Stomach (tissue), 19 donors: ENCODE results near the gene KLHL10. TPM values are rescaled to one million over a fixed set of nuclear protein-coding genes. Genes with fewer than 3 reads are reported as not detected.

Source experiments
- DNase-seq, 2 donors: peaks; one replicate each; pipeline versions ENCODE4 v3.0.0 to v3.0.0-alpha.2; 2013 to 2019
- H3K27ac ChIP-seq, 5 donors: fragments of 200-600 bp in 4 of 5; sonication (generic) in 4 of 5; one replicate each; pipeline ENCODE4 v1.5.1; 2013 to 2019; ENCODE audit warnings: mild to moderate bottlenecking in 1 of 5, moderate library complexity in 1 of 5
- H3K27me3 ChIP-seq, 3 donors: fragments of 200-600 bp; sonication (generic); one replicate each; pipeline ENCODE4 v1.5.1; 2017 to 2019; ENCODE audit warnings: mixed run types in 1 of 3
- H3K36me3 ChIP-seq, 4 donors: fragments of 200-600 bp; sonication (generic); 1 replicate in 3 of 4; 2 replicates in 1 of 4; pipeline ENCODE4 v1.5.1; 2016 to 2019
- H3K4me1 ChIP-seq, 4 donors: fragments of 200-600 bp; sonication (generic); one replicate each; pipeline ENCODE4 v1.5.1; 2016 to 2019
- H3K4me3 ChIP-seq, 4 donors: fragments of 200-600 bp; sonication (generic) in 3 of 4; one replicate each; pipeline ENCODE4 v1.5.1; 2016 to 2019; ENCODE audit warnings: mild to moderate bottlenecking in 1 of 4
- H3K9me3 ChIP-seq, 4 donors: fragments of 200-600 bp; sonication (generic); one replicate each; pipeline ENCODE4 v1.5.1; 2016 to 2019
- EP300 ChIP-seq: sonication (generic); formaldehyde crosslinking; IDR thresholded peaks from one replicate; pipeline ENCODE4 v1.6.1; 2017; ENCODE audit warnings: antibody characterized with exemption
- POLR2A ChIP-seq, 4 donors: fragments of 450-650 bp; IDR thresholded peaks; one replicate each; pipeline ENCODE4 v1.6.1; 2016; ENCODE audit warnings: antibody characterized with exemption in 4 of 4, control low read depth in 2 of 4, mild to moderate bottlenecking in 1 of 4, moderate library complexity in 1 of 4
- POLR2AphosphoS5 ChIP-seq, 3 donors: sonication (generic); formaldehyde crosslinking; IDR thresholded peaks; one replicate each; pipeline ENCODE4 v1.6.1; 2016; ENCODE audit warnings: antibody characterized with exemption in 3 of 3
- WGBS, 5 donors: extraction: QIAGEN DNeasy Blood & Tissue Kit in 3 of 5; methylation state at CpG; one replicate each; pipeline versions ENCODE4 v1.1.5 to v1.1.7; 2013 to 2018; 5-methylcytosine and 5-hydroxymethylcytosine counted together
- intact Hi-C: fragments of 100-400 bp; cut with DNase I; formaldehyde crosslinking; loops from one replicate; pipeline ENCODE4 v1.15.1; 2023; ENCODE audit warnings: low total_unique reads
- long read RNA-seq, 10 donors: transcript quantifications; one replicate each; lab custom pipeline, GENCODE V29; 2026
- polyA plus RNA-seq, 3 donors: library from polyadenylated mRNA; stranded (reverse); fragments of 200-250 nt; gene quantifications; one replicate each; pipeline ENCODE4 v1.2.3, GENCODE V29; 2013
- total RNA-seq, 5 donors: library from RNA; depleted of rRNA; stranded (reverse); fragments of >200 nt; gene quantifications; one replicate each; pipeline versions ENCODE4 v1.1.0 to v1.2.3, GENCODE V29; 2014 to 2016
- TF ChIP-seq, protein P1 (sequence below), 7 experiments: fragments of 450-650 bp in 4 of 7; fragments of 200-600 bp in 3 of 7; sonication (generic) in 3 of 7; IDR thresholded peaks; one replicate each; pipeline ENCODE4 v1.5.1; 2016 to 2019; ENCODE audit warnings: antibody characterized with exemption in 7 of 7, control low read depth in 2 of 7, mild to moderate bottlenecking in 1 of 7
- donor health status: healthy with polysubstance abuse.
- donor health status: Bipolar disorder and iron deficiency.
- donor health status: healthy.

Gene KLHL10
- 1 to 10 TPM in 1 of 5 donors, not detected in 4; 1.1 TPM for total RNA-seq
- polyA plus RNA-seq = under 1 TPM in 1 of 3 donors, not detected in 2; 0.23 TPM
- long read RNA-seq, donor 1 = 0 reads
- long read RNA-seq, donor 2 = 0 reads
- long read RNA-seq, donor 3 = 0 reads
- long read RNA-seq, donor 4 = 0 reads
- long read RNA-seq, donor 5 = 0 reads
- long read RNA-seq, donor 6 = 0 reads
- long read RNA-seq, donor 7 = 0 reads
- long read RNA-seq, donor 8 = 0 reads
- long read RNA-seq, donor 9 = 0 reads
- long read RNA-seq, donor 10 = 0 reads

DNA sequence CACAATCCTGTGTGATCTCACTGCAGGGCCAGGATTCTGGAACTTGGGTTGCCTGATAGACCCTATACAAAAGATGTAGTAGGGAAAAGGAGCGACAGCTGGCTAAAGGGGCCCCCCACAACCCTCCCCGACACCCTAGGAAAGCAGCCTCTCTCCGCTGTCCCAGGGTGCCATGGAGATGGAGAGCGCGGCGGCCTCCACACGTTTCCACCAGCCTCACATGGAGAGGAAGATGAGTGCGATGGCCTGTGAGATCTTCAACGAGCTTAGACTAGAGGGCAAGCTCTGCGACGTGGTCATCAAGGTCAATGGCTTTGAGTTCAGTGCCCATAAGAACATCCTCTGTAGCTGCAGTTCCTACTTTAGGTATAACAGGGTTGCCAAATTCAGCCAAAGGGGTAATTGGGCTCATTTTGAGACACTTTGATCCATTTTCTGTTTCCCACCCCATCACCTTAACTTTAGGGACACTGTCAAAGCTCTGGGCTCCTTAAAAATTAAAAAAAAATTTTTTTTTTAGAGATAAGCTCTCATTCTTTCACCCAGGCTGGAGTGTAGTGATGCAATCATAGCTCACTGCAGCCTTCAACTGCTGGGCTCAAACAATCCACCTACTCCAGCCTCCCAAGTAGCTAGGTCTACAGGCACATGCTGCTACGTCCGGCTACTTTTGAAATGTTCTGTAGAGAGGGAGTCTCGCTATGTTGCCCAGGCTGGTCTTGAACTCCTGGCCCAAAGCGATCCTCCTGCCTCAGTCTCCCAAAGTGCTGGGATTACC, at the start of gene KLHL10:
Gene KLHL10 (plus strand): TSS at position 65 of the 778 bp plus-strand sequence. CDS start 108 bp downstream, at position 173.
- Histone ChIP-seq H3K9me3 (no peaks in the 10 kb centered on the region), H3K4me1 (peaks cover 5 to 22% (median 19%) of the 10 kb centered on the region in 4 donors), H3K36me3 (peaks cover 0 to 8% (median 4%) of the 10 kb centered on the region in 4 donors), H3K27me3 (no peaks in the 10 kb centered on the region), H3K27ac (peak within 1 kb of the TSS in 3 of 5 donors; percentile 68 to 88 (median 86)), H3K4me3 (peak within 1 kb of the TSS; percentile 73 to 99 (median 88))
- TF ChIP-seq POLR2AphosphoS5 (IDR thresholded peaks at IDR 0.05) = no peak
- intact Hi-C loops = no loop called here
- 95 to 97% (median 96%) methylated on average over 14 to 15 of the region's 15 CpGs for WGBS, 5 donors
- no peak for DNase-seq

DNA sequence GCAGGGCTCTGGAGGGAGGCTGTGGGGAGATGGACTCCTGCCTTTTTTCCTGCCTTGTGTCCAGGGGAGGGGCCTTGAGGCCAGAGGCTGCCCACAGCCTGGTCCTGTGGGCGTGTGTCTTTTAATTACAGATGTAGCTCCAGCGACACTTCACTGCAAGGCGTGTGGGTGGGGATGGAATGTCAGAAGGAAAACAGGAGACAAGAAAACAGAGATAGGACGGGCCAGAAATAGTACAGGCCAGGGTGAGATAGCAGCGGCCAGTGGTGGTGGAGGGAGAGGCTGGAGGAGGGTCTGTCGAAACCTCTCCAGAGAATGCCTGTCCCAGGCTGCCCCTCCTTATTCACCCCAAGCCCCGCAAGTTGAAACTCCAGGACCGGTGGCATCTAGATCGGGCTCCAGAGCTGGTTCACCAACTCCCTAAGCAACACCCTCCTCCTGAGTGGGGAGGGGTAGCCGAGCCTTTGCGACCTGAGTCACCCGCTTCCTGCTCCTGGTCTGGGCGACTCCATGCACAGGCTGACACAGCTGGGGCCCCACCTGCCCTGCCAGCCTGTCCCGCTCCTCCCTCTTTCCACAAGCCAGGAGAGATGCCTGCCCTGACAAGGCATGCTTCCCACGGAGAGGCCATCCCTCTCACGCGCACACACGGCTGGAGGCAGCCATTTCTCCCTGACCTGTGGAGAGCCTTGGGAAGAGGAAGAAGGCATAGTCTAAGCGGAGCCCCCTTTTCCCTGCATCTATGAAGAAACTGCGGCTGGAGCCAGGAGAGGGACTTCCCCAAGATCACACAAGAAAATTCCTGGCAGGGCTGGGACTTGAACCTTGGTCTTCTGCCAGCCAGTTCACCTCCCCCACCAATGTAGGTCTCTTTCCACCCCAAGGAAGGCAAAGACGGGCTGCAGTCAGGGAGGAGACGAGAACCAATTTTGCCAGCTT, 44.5 kb upstream of the KLHL10 start:
- H3K9me3 ChIP-seq = no peaks in the 10 kb centered on the region
- no peaks in the 10 kb centered on the region for H3K27me3 ChIP-seq
- WGBS, 5 donors = 17 to 33% (median 23%) methylated on average over 12 to 22 of the region's 22 CpGs
- peaks cover 25 to 30% (median 27%) of the 10 kb centered on the region in 4 donors for H3K4me1 ChIP-seq
- peak; percentile 83 to 94 for DNase-seq
- intact Hi-C loops = no loop called here
- H3K27ac ChIP-seq = peak overlapping the region; percentile 69 to 89 (median 84)
- peak in 2 of 3 donors; percentile 59 to 67 for TF ChIP-seq POLR2AphosphoS5 (IDR thresholded peaks at IDR 0.05)
- no peak for TF ChIP-seq EP300
- peak overlapping the region in 1 of 4 donors; percentile 9 for H3K4me3 ChIP-seq
- no peaks in the 10 kb centered on the region for H3K36me3 ChIP-seq

DNA sequence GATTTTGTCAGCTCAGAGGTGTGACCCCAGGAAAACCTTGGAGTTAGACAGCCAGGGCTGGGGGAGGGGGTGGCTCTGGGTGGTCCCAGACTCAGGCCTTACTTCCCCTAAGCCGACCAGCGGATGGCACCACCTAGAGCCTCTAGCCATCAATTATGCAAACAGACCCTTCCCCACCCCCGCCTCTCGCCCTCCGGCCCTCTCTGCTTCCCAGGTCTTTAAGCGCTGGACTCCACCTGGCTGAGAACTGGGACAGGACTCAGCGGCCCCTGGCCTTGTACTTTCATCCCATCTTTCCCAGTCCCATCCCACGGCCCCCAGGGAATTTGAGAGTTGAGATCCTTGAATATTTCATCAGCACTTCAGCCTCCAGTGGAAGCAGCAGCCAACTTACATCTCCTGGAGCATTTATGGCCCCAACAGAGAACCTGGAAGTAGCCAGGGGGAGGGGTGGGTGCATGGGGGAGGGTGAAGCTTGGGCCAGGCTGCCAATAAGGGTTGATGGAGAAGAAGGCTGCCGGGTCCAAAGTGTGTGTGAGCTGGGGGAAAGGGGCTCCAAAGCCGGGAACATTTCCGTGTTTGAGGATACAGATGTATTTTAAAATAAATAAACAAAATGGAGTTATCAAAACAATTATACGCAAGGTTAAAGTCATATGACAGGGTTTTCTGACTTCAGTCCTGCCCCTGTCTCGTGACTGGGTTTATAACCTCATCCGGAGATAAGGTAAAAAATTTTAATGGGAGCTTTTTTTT, 43.7 kb upstream of the KLHL10 start:
- TF ChIP-seq, protein P1, sequence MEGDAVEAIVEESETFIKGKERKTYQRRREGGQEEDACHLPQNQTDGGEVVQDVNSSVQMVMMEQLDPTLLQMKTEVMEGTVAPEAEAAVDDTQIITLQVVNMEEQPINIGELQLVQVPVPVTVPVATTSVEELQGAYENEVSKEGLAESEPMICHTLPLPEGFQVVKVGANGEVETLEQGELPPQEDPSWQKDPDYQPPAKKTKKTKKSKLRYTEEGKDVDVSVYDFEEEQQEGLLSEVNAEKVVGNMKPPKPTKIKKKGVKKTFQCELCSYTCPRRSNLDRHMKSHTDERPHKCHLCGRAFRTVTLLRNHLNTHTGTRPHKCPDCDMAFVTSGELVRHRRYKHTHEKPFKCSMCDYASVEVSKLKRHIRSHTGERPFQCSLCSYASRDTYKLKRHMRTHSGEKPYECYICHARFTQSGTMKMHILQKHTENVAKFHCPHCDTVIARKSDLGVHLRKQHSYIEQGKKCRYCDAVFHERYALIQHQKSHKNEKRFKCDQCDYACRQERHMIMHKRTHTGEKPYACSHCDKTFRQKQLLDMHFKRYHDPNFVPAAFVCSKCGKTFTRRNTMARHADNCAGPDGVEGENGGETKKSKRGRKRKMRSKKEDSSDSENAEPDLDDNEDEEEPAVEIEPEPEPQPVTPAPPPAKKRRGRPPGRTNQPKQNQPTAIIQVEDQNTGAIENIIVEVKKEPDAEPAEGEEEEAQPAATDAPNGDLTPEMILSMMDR (IDR thresholded peaks at IDR 0.05) = no peak
- TF ChIP-seq EP300 = no peak
- TF ChIP-seq POLR2A (IDR thresholded peaks at IDR 0.05) = no peak
- no peak for TF ChIP-seq POLR2AphosphoS5 (IDR thresholded peaks at IDR 0.05)
- peaks cover 25 to 30% (median 27%) of the 10 kb centered on the region in 4 donors for H3K4me1 ChIP-seq
- intact Hi-C loops = no loop called here
- H3K4me3 ChIP-seq = no peak overlapping the region
- peak in 1 of 2 donors; percentile 47 for DNase-seq
- H3K27ac ChIP-seq = peak overlapping the region; percentile 69 to 89 (median 84)
- H3K27me3 ChIP-seq = no peaks in the 10 kb centered on the region
- H3K9me3 ChIP-seq = no peaks in the 10 kb centered on the region
- no peaks in the 10 kb centered on the region for H3K36me3 ChIP-seq
- WGBS, 5 donors = 66 to 76% (median 70%) methylated on average over 14 of the region's 14 CpGs

DNA sequence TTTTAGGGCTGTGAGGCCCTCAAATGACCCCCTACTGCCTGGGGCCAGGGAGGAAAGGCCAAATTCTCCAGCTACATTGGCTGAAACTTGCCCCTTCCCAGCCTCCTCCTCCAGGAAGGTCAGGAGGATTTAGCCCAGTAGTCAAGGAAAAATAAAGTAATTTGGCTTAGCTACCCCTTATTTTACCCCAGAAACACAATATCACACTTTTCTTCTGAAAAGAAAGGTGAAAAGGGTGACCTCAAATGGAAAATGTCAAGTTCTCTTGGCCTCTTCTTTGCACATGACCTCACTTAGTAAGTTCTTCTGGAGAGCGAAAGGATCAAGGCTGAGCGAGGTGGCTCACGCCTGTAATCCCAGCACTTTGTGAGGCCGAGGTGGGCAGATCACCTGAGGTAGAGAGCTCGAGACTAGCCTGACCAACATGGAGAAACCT, 43.1 kb upstream of the KLHL10 start:
- WGBS, 5 donors = 91 to 97% (median 93%) methylated on average over 5 of the region's 5 CpGs
- no peaks in the 10 kb centered on the region for H3K36me3 ChIP-seq
- H3K4me3 ChIP-seq = no peak overlapping the region
- DNase-seq = no peak
- TF ChIP-seq POLR2AphosphoS5 (IDR thresholded peaks at IDR 0.05) = no peak
- TF ChIP-seq, protein P1 (IDR thresholded peaks at IDR 0.05) = no peak
- no peak for TF ChIP-seq EP300
- TF ChIP-seq POLR2A (IDR thresholded peaks at IDR 0.05) = no peak
- intact Hi-C loops = no loop called here
- no peaks in the 10 kb centered on the region for H3K9me3 ChIP-seq
- peak overlapping the region in 2 of 5 donors; percentile 84 to 89 for H3K27ac ChIP-seq
- no peaks in the 10 kb centered on the region for H3K27me3 ChIP-seq
- peaks cover 25 to 30% (median 27%) of the 10 kb centered on the region in 4 donors for H3K4me1 ChIP-seq
